RWPE1 (cell line): Measurements from ENCODE around the gene SLAIN2.

Source experiments
- CTCF ChIA-PET: fragments of 350-600 bp; sonication (Branson Sonifier 250); formaldehyde crosslinking; extraction: SDS; loops from one replicate; lab custom pipeline; 2021; lab: Yijun Ruan, JAX
- POLR2A ChIA-PET: fragments of 400-600 bp; formaldehyde crosslinking; extraction: SDS; loops from one replicate; lab custom pipeline; 2020; ENCODE audit warnings: antibody characterized with exemption; ENCODE audit not compliant: low non-redundant PET; lab: Yijun Ruan, JAX
- DNase-seq: peaks from one replicate; pipeline ENCODE4 v3.0.0; 2012; ENCODE audit warnings: low spot score
- H3K27ac ChIP-seq: fragments of 450-650 bp; 2 replicates; pipeline ENCODE4 v1.5.1; 2017
- CTCF ChIP-seq: fragments of 450-650 bp; conservative IDR thresholded peaks from 2 replicates; pipeline ENCODE4 v1.5.1; 2017; ENCODE audit warnings: low read depth, mild to moderate bottlenecking

The SLAIN2 gene

GRCh38 chr4:48332661-48333060, 8.7 kb upstream of the SLAIN2 start:
- CTCF ChIA-PET = interaction anchor here (0.6 to 0.7 kb wide), 2 partner anchors 102 to 600 kb away, joined by 3 to 4 read pairs; no protein-coding TSS in a partner anchor
- TF ChIP-seq CTCF = no peak
- H3K27ac ChIP-seq = no peak overlapping the region; the same call in 1 of the 2 replicates
- no peak for DNase-seq
- POLR2A ChIA-PET = no interaction called here

- TF ChIP-seq CTCF = no peak
- ChIA-PET POLR2A (no interaction called here), CTCF (interaction anchor here (0.7 kb wide), 1 partner anchor 599 kb away, joined by 3 read pairs; no protein-coding TSS in a partner anchor)
- no peak overlapping the region for H3K27ac ChIP-seq
- DNase-seq = peak; percentile 36
Observed at GRCh38 chr4:48333587-48333986, 7.7 kb upstream of the SLAIN2 start.

DNA sequence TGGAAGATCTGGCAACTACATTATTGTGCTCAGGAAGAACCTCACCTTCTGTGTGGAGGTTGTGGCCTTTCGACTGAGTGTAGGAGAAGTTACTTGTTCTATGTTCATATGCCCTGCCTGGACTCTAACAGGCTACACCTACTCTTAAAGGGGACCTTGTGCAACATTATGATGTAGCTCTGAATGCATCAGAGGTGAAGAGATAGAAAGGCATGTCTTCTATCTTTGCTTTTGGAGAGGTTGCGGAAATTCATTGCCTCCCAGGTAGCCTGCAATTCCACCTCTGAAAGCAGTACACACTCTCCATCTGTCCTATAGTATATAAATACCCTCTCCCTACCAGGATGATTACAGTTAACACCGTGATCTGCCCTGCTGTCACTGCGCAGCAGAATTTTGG, 7.1 kb upstream of the SLAIN2 start:
- no peak for TF ChIP-seq CTCF
- CTCF ChIA-PET = no interaction called here
- H3K27ac ChIP-seq = no peak overlapping the region
- POLR2A ChIA-PET = no interaction called here
- DNase-seq = no peak

DNA sequence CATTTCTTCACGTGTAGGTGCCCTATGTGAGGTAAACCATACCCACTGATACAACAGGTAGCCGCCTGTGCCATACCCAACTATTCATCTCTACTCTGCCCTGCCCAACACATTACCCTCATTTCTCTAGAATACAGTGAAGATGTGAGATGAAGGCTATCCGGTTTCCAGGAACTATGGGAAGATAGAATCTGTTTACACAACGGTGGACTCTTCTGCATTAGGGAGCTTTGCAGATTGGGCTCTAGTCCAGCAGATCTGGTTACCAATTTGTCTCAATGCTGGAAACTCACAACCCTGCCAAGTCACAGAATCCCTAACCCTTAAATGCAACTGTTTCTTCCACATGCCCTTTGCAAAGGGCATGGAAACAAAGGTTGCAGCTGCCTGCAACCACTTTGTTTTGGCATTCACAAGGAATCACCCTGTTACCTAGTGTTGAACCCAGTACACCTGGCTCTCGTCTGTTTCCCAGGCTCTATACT, 6.4 kb upstream of the SLAIN2 start:
- ChIA-PET POLR2A (no interaction called here), CTCF (no interaction called here)

DNA sequence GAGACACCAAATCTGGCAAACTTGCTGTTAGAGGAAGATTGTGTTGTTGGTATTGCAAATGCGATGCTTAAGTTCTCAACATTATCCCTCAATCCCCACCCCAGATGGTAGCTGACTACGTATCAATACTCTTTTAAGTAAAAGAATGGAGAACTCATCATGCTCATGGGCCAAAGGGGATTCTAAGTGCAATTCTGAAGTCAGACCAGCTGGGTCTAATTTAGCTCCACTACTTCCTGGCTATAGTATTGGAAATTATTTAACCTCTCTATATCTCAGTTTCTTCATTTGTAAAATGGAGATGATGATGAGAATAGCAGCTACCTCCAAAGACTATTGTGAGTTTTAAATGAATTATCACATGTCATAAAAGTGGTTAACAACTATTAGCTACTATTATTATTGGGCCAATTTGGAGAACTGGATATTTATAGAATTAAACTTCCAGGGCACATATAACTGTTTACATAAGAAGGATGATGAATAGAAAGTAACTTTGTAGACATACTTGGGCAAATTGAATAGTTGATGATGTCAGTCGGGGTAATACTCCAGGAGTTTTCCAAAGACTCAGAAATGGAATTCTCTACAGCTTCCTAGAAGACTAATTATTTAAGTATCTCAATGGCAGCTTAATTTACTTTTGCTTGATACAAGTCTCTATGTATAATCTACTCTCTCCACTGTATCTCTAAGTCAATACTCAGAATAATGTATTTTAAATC, 5.0 kb upstream of the SLAIN2 start:
- H3K27ac ChIP-seq = no peak overlapping the region
- CTCF ChIA-PET = interaction anchor here (0.6 kb wide), 1 partner anchor 326 kb away, joined by 5 read pairs; no protein-coding TSS in a partner anchor
- TF ChIP-seq CTCF = no peak
- POLR2A ChIA-PET = interaction anchor here (0.6 kb wide), 1 partner anchor 17 kb away, joined by 5 read pairs; no protein-coding TSS in a partner anchor
- DNase-seq = no peak

More for the DNA sequence above, 6.4 kb upstream of the SLAIN2 start:
- H3K27ac ChIP-seq = no peak overlapping the region
- DNase-seq = no peak
- TF ChIP-seq CTCF = no peak

DNA sequence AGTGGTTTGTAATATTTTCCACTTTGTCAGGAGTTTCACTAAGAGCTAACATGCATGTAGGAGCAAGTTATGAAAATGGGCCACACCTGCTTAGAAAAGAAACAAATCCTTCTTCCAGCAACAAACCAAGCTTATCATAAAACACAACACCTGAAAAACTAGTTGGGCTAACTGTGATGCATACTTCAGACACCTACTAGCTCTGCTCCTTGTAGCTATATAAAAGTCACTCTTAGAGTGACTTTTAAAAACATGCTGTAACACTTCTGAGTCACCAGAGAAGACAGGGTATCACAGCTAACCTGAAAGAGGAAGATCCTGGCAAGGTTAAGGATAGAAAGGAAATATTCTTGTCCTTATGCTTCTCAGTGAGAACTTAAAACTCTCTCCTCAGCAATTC, 3.6 kb upstream of the SLAIN2 start:
- DNase-seq = no peak
- TF ChIP-seq CTCF = no peak
- no peak overlapping the region for H3K27ac ChIP-seq
- POLR2A ChIA-PET = interaction anchor here (0.6 kb wide), 1 partner anchor 75 kb away, joined by 5 read pairs; no protein-coding TSS in a partner anchor
- CTCF ChIA-PET = interaction anchor here (0.6 kb wide), 1 partner anchor 688 kb away, joined by 4 read pairs; no protein-coding TSS in a partner anchor
